Neuronal stem cell (in vitro differentiated cells): ENCODE results near the gene ADRA2C.

Experiments
- DNase-seq: peaks from one replicate; pipeline ENCODE4 v3.0.0-alpha.2; 2013; ENCODE audit warnings: low spot score
- H2AFZ ChIP-seq: one replicate; pipeline ENCODE4 v1.6.1; 2013; ENCODE audit warnings: mild to moderate bottlenecking, low read length, inconsistent platforms
- H2AK5ac ChIP-seq: 2 replicates; pipeline ENCODE4 v1.6.1; 2013; ENCODE audit warnings: low read depth, mild to moderate bottlenecking, inconsistent platforms, low read length, moderate library complexity, mixed read lengths
- H2BK120ac ChIP-seq: 2 replicates; pipeline ENCODE4 v1.6.1; 2013; ENCODE audit warnings: low read depth, mild to moderate bottlenecking, inconsistent platforms, low read length, moderate library complexity, mixed read lengths
- H2BK12ac ChIP-seq: one replicate; pipeline ENCODE4 v1.6.1; 2013; ENCODE audit warnings: low read length, inconsistent platforms
- H2BK15ac ChIP-seq: 2 replicates; pipeline ENCODE4 v1.6.1; 2013; ENCODE audit warnings: mild to moderate bottlenecking, low read length, inconsistent platforms, mixed read lengths
- H2BK5ac ChIP-seq: one replicate; pipeline ENCODE4 v1.6.1; 2013; ENCODE audit warnings: inconsistent platforms, mild to moderate bottlenecking, low read length, moderate library complexity
- H3K14ac ChIP-seq: one replicate; pipeline ENCODE4 v1.6.1; 2013; ENCODE audit warnings: low read length, inconsistent platforms
- H3K18ac ChIP-seq: 2 replicates; pipeline ENCODE4 v1.6.1; 2013; ENCODE audit warnings: low read length, inconsistent platforms
- H3K23ac ChIP-seq: 2 replicates; pipeline ENCODE4 v1.6.1; 2013; ENCODE audit warnings: low read depth, mild to moderate bottlenecking, mixed read lengths, low read length, inconsistent platforms; ENCODE audit not compliant: poor library complexity
- H3K27ac ChIP-seq: replicated peaks from 3 replicates; pipeline ENCODE4 v1.5.1; 2013; ENCODE audit warnings: low read length, inconsistent platforms
- H3K27me3 ChIP-seq, 3 experiments: 2 replicates each; pipeline ENCODE4 v1.6.1; 2013; ENCODE audit warnings: low read length in 3 of 3, mild to moderate bottlenecking in 2 of 3, inconsistent platforms in 1 of 3, low read depth in 1 of 3, mixed read lengths in 1 of 3, moderate library complexity in 1 of 3; ENCODE audit not compliant: control insufficient read depth in 3 of 3, insufficient read depth in 3 of 3
- H3K36me3 ChIP-seq, 2 donors: replicated peaks in 1 of 2; 2 replicates each; pipeline ENCODE4 v1.6.1; 2013; ENCODE audit warnings: low read length in 2 of 2; ENCODE audit not compliant: control insufficient read depth in 2 of 2, insufficient read depth in 2 of 2
- H3K4ac ChIP-seq: 2 replicates; pipeline ENCODE4 v1.6.1; 2013; ENCODE audit warnings: inconsistent platforms, mild to moderate bottlenecking, low read length, moderate library complexity
- H3K4me1 ChIP-seq, 2 donors: 1 replicate in 1 of 2; 2 replicates in 1 of 2; pipeline ENCODE4 v1.6.1; 2013; ENCODE audit warnings: low read length in 2 of 2, low read depth in 1 of 2; ENCODE audit not compliant: control insufficient read depth in 2 of 2, insufficient read depth in 1 of 2
- H3K4me2 ChIP-seq: one replicate; pipeline ENCODE4 v1.6.1; 2013; ENCODE audit warnings: mild to moderate bottlenecking, low read length, inconsistent platforms; ENCODE audit not compliant: insufficient read depth, poor library complexity, severe bottlenecking
- H3K4me3 ChIP-seq, 2 donors: 2 replicates each; pipeline ENCODE4 v1.5.1; 2013; ENCODE audit warnings: low read length in 2 of 2, mild to moderate bottlenecking in 2 of 2, inconsistent platforms in 1 of 2, moderate library complexity in 1 of 2
- H3K79me1 ChIP-seq: one replicate; pipeline ENCODE4 v1.6.1; 2013; ENCODE audit warnings: low read depth, mild to moderate bottlenecking, inconsistent platforms, low read length, moderate library complexity
- H3K9ac ChIP-seq: one replicate; pipeline ENCODE4 v1.6.1; 2013; ENCODE audit warnings: mild to moderate bottlenecking, low read depth, low read length, inconsistent platforms; ENCODE audit not compliant: poor library complexity
- H3K9me3 ChIP-seq, 2 donors: replicated peaks in 1 of 2; 2 replicates each; pipeline versions ENCODE3 to v1.6.1; 2013; ENCODE audit warnings: low read length in 2 of 2, mild to moderate bottlenecking in 2 of 2, inconsistent platforms in 1 of 2, low read depth in 1 of 2, mixed read lengths in 1 of 2, moderate library complexity in 1 of 2; ENCODE audit not compliant: control insufficient read depth in 2 of 2, insufficient read depth in 1 of 2
- H4K8ac ChIP-seq: one replicate; pipeline ENCODE4 v1.6.1; 2013; ENCODE audit warnings: low read depth, mild to moderate bottlenecking, inconsistent platforms, low read length, moderate library complexity
- H4K91ac ChIP-seq: one replicate; pipeline ENCODE4 v1.6.1; 2013; ENCODE audit warnings: low read length, low read depth, mild to moderate bottlenecking, inconsistent platforms; ENCODE audit not compliant: poor library complexity
- WGBS, 2 donors: extraction: QIAGEN DNeasy Blood & Tissue Kit; methylation state at CpG; one replicate each; pipeline ENCODE4 v1.1.7; 2013; ENCODE audit warnings: missing lambda C conversion rate in 2 of 2, mixed read lengths in 1 of 2; ENCODE audit not compliant: insufficient read length in 2 of 2, insufficient replicate concordance in 1 of 2; ENCODE audit errors: extremely low coverage in 2 of 2; 5-methylcytosine and 5-hydroxymethylcytosine counted together

Gene ADRA2C

GRCh38 chr4:3721627-3722026 lies 44.6 kb upstream of the ADRA2C start:
- no peak for DNase-seq
- Histone ChIP-seq H3K36me3 (no peaks in the 10 kb centered on the region), H2BK15ac (peak overlapping the region; percentile 22), H4K91ac (no peak overlapping the region), H3K4me2 (no peak overlapping the region), H3K27me3 (peaks cover 0 to 58% (median 27%) of the 10 kb centered on the region in 3 experiments), H3K27ac (no peak overlapping the region), H3K23ac (no peak overlapping the region), H3K9me3 (peaks cover 3 to 8% of the 10 kb centered on the region in 2 donors), H3K4me3 (no peak overlapping the region), H3K18ac (peak overlapping the region; percentile 52), H2AK5ac (no peak overlapping the region), H3K9ac (no peak overlapping the region), H3K14ac (no peak overlapping the region), H2BK5ac (no peak overlapping the region), H3K4ac (no peak overlapping the region), H2BK120ac (no peak overlapping the region), H3K4me1 (peaks cover 0 to 32% of the 10 kb centered on the region in 2 donors), H2AFZ (no peak overlapping the region), H2BK12ac (no peak overlapping the region), H4K8ac (no peak overlapping the region), H3K79me1 (no peaks in the 10 kb centered on the region)
- WGBS, 2 donors, result no CpG with 5 or more reads among the region's 6 CpGs

- peak overlapping the region; percentile 85 for H3K18ac ChIP-seq
- H3K27ac ChIP-seq, result no peak overlapping the region
- H3K4me2 ChIP-seq, result no peak overlapping the region
- peak overlapping the region; percentile 81 for H2BK120ac ChIP-seq
- H4K91ac ChIP-seq, result peak overlapping the region; percentile 75
- H3K4me1 ChIP-seq, result peaks cover 0 to 35% of the 10 kb centered on the region in 2 donors
- no peak overlapping the region for H3K9ac ChIP-seq
- no peak overlapping the region for H4K8ac ChIP-seq
- no peak for DNase-seq
- peaks cover 0 to 64% (median 28%) of the 10 kb centered on the region in 3 experiments for H3K27me3 ChIP-seq
- peak overlapping the region; percentile 46 for H3K23ac ChIP-seq
- WGBS, 2 donors, result no CpG with 5 or more reads among the region's 11 CpGs
- no peak overlapping the region for H3K14ac ChIP-seq
- peak overlapping the region; percentile 88 for H2AK5ac ChIP-seq
- H2BK5ac ChIP-seq, result no peak overlapping the region
- no peak overlapping the region for H2BK12ac ChIP-seq
- peaks cover 3 to 8% of the 10 kb centered on the region in 2 donors for H3K9me3 ChIP-seq
- H3K79me1 ChIP-seq, result no peaks in the 10 kb centered on the region
- no peak overlapping the region for H3K4ac ChIP-seq
- H3K4me3 ChIP-seq, result no peak overlapping the region
- H3K36me3 ChIP-seq, result no peaks in the 10 kb centered on the region
- peak overlapping the region; percentile 92 for H2BK15ac ChIP-seq
- H2AFZ ChIP-seq, result no peak overlapping the region
These were observed 43.5 kb upstream of the ADRA2C start for GRCh38 chr4:3722446-3723231.

GRCh38 chr4:3723232-3723642 lies 42.9 kb upstream of the ADRA2C start:
- H3K27ac ChIP-seq, result no peak overlapping the region
- peak overlapping the region; percentile 75 for H4K91ac ChIP-seq
- peak overlapping the region; percentile 88 for H2AK5ac ChIP-seq
- peak overlapping the region; percentile 85 for H3K18ac ChIP-seq
- no peak overlapping the region for H3K4ac ChIP-seq
- no peak overlapping the region for H2AFZ ChIP-seq
- DNase-seq, result no peak
- H2BK5ac ChIP-seq, result no peak overlapping the region
- H3K4me1 ChIP-seq, result peaks cover 0 to 35% of the 10 kb centered on the region in 2 donors
- peaks cover 0 to 64% (median 28%) of the 10 kb centered on the region in 3 experiments for H3K27me3 ChIP-seq
- peak overlapping the region; percentile 46 for H3K23ac ChIP-seq
- no CpG with 5 or more reads among the region's 9 CpGs for WGBS, 2 donors
- peak overlapping the region; percentile 26 for H4K8ac ChIP-seq
- H2BK120ac ChIP-seq, result peak overlapping the region; percentile 81
- no peaks in the 10 kb centered on the region for H3K79me1 ChIP-seq
- no peak overlapping the region for H2BK12ac ChIP-seq
- H3K4me2 ChIP-seq, result no peak overlapping the region
- peak overlapping the region; percentile 15 for H3K9ac ChIP-seq
- H3K9me3 ChIP-seq, result peaks cover 3 to 6% of the 10 kb centered on the region in 2 donors
- H2BK15ac ChIP-seq, result peak overlapping the region; percentile 92
- peak overlapping the region; percentile 26 for H3K14ac ChIP-seq
- no peaks in the 10 kb centered on the region for H3K36me3 ChIP-seq
- no peak overlapping the region for H3K4me3 ChIP-seq
